Liver (tissue), 9 donors: ENCODE data around the gene HPS1. TPM values are rescaled to one million over a fixed set of nuclear protein-coding genes. Genes with fewer than 3 reads are reported as not detected.

Experiments
- DNase-seq: peaks from one replicate; pipeline ENCODE4 v3.0.0-alpha.2; 2017; ENCODE audit warnings: low spot score
- H3K27ac ChIP-seq, 2 donors: one replicate each; pipeline ENCODE4 v1.7.0; 2013; ENCODE audit warnings: inconsistent platforms in 2 of 2, low read length in 2 of 2, control low read depth in 1 of 2, low read depth in 1 of 2, mild to moderate bottlenecking in 1 of 2
- H3K27me3 ChIP-seq, 4 donors: one replicate each; pipeline versions ENCODE4 v1.6.1 to v1.7.0; 2013; ENCODE audit warnings: low read length in 3 of 4, inconsistent platforms in 1 of 4, mild to moderate bottlenecking in 1 of 4, moderate library complexity in 1 of 4; ENCODE audit not compliant: control insufficient read depth in 4 of 4, insufficient read depth in 4 of 4
- H3K36me3 ChIP-seq, 4 donors: one replicate each; pipeline versions ENCODE4 v1.6.1 to v1.7.0; 2013; ENCODE audit warnings: low read length in 3 of 4, mild to moderate bottlenecking in 3 of 4, low read depth in 1 of 4, moderate library complexity in 1 of 4; ENCODE audit not compliant: control insufficient read depth in 4 of 4, insufficient read depth in 3 of 4
- H3K4me1 ChIP-seq, 4 donors: one replicate each; pipeline versions ENCODE4 v1.6.1 to v1.7.0; 2013; ENCODE audit warnings: low read length in 3 of 4, mild to moderate bottlenecking in 3 of 4, moderate library complexity in 1 of 4; ENCODE audit not compliant: control insufficient read depth in 4 of 4, insufficient read depth in 4 of 4
- H3K4me3 ChIP-seq, 3 donors: one replicate each; pipeline versions ENCODE4 v1.6.1 to v1.7.0; 2013; ENCODE audit warnings: low read length in 3 of 3, control low read depth in 1 of 3, low read depth in 1 of 3, mild to moderate bottlenecking in 1 of 3
- H3K9ac ChIP-seq, 2 donors: one replicate each; pipeline ENCODE4 v1.7.0; 2013; ENCODE audit warnings: low read length in 2 of 2, mild to moderate bottlenecking in 2 of 2, moderate library complexity in 2 of 2, control low read depth in 1 of 2, low read depth in 1 of 2
- H3K9me3 ChIP-seq, 4 donors: one replicate each; pipeline versions ENCODE4 v1.6.1 to v1.7.0; 2013; ENCODE audit warnings: low read length in 3 of 4; ENCODE audit not compliant: control insufficient read depth in 4 of 4
- ATF3 ChIP-seq: IDR thresholded peaks from 2 replicates; pipeline ENCODE4 v1.6.1; 2016; ENCODE audit warnings: antibody characterized with exemption
- CTCF ChIP-seq: fragments of 150-350 bp; IDR thresholded peaks from 2 replicates; pipeline ENCODE4 v1.5.1; 2017; ENCODE audit warnings: improper control_type of control experiment, low read depth, low read length; ENCODE audit not compliant: missing input control
- EGR1 ChIP-seq, 2 donors: IDR thresholded peaks; 2 replicates each; pipeline ENCODE4 v1.6.1; 2016 to 2018; ENCODE audit warnings: antibody characterized with exemption in 2 of 2, low read depth in 2 of 2
- FOXA1 ChIP-seq: IDR thresholded peaks from 2 replicates; pipeline ENCODE4 v1.6.1; 2016; ENCODE audit warnings: antibody characterized with exemption
- FOXA2 ChIP-seq: IDR thresholded peaks from 2 replicates; pipeline ENCODE4 v1.6.1; 2016; ENCODE audit warnings: antibody characterized with exemption
- GABPA ChIP-seq, 2 donors: IDR thresholded peaks in 1 of 2; conservative IDR thresholded peaks in 1 of 2; 2 replicates each; pipeline ENCODE4 v1.6.1; 2016; ENCODE audit warnings: antibody characterized with exemption in 2 of 2, mild to moderate bottlenecking in 1 of 2, moderate library complexity in 1 of 2
- HNF4A ChIP-seq, 2 donors: conservative IDR thresholded peaks; 2 replicates each; pipeline ENCODE4 v1.6.1; 2016; ENCODE audit warnings: antibody characterized with exemption in 2 of 2, mild to moderate bottlenecking in 2 of 2
- HNF4G ChIP-seq: IDR thresholded peaks from 2 replicates; pipeline ENCODE4 v1.6.1; 2016; ENCODE audit warnings: antibody characterized with exemption
- JUND ChIP-seq, 2 donors: IDR thresholded peaks; 2 replicates each; pipeline ENCODE4 v1.6.1; 2016; ENCODE audit warnings: antibody characterized with exemption in 2 of 2
- MAX ChIP-seq: IDR thresholded peaks from 2 replicates; pipeline ENCODE4 v1.6.1; 2016; ENCODE audit warnings: antibody characterized with exemption
- NR2F2 ChIP-seq: IDR thresholded peaks from 2 replicates; pipeline ENCODE4 v1.6.1; 2016; ENCODE audit warnings: antibody characterized with exemption
- RAD21 ChIP-seq, 2 donors: IDR thresholded peaks; 2 replicates each; pipeline ENCODE4 v1.6.1; 2016; ENCODE audit warnings: antibody characterized with exemption in 2 of 2, mild to moderate bottlenecking in 2 of 2
- RXRA ChIP-seq, 2 donors: IDR thresholded peaks; 2 replicates each; pipeline ENCODE4 v1.6.1; 2017 to 2018; ENCODE audit warnings: antibody characterized with exemption in 2 of 2, mild to moderate bottlenecking in 1 of 2
- SP1 ChIP-seq: IDR thresholded peaks from 2 replicates; pipeline ENCODE4 v1.6.1; 2018; ENCODE audit warnings: antibody characterized with exemption, mild to moderate bottlenecking
- TAF1 ChIP-seq: conservative IDR thresholded peaks from 2 replicates; pipeline ENCODE4 v1.6.1; 2016; ENCODE audit warnings: antibody characterized with exemption, mild to moderate bottlenecking
- YY1 ChIP-seq: IDR thresholded peaks from 2 replicates; pipeline ENCODE4 v1.6.1; 2016; ENCODE audit warnings: antibody characterized with exemption, mild to moderate bottlenecking
- ZBTB33 ChIP-seq: IDR thresholded peaks from 2 replicates; pipeline ENCODE4 v1.6.1; 2016; ENCODE audit warnings: antibody characterized with exemption
- WGBS: extraction: QIAGEN DNeasy Blood & Tissue Kit; methylation state at CpG from one replicate; pipeline ENCODE4 v1.1.7; 2013; 5-methylcytosine and 5-hydroxymethylcytosine counted together
- polyA plus RNA-seq, 2 donors: library from polyadenylated mRNA; stranded (reverse) in 1 of 2; unstranded in 1 of 2; fragments of 200-250 nt in 1 of 2; fragments of >200 nt in 1 of 2; fragmentation: Nextera tagmentation in 1 of 2; extraction: Ambion mirVana in 1 of 2; gene quantifications; one replicate each; pipeline versions ENCODE4 v1.2.1 to v1.2.3, GENCODE V29; 2013 to 2015
- total RNA-seq, 2 donors: library from RNA; depleted of rRNA; stranded (reverse); fragments of >200 nt; gene quantifications; one replicate each; pipeline ENCODE4 v1.2.3, GENCODE V29; 2014
- donor health status: healthy.
- donor health status: healthy.
- donor health status: healthy.
- donor health status: healthy.
- donor health status: healthy.

The HPS1 gene
- total and polyA plus RNA-seq, 4 donors = 19.9 to 56.7 (median 29.8) TPM

- H3K4me1 ChIP-seq = no peaks in the 10 kb centered on the region
- no peak for TF ChIP-seq JUND (IDR thresholded peaks at IDR 0.05)
- H3K9ac ChIP-seq = no peak overlapping the region
- H3K36me3 ChIP-seq = peaks cover 0 to 2% (median 0%) of the 10 kb centered on the region in 4 donors
- H3K9me3 ChIP-seq = peaks cover 0 to 2% (median 0%) of the 10 kb centered on the region in 4 donors
- no peak overlapping the region for H3K4me3 ChIP-seq
- no peak overlapping the region for H3K27ac ChIP-seq
- H3K27me3 ChIP-seq = no peaks in the 10 kb centered on the region
- no peak for DNase-seq
- WGBS = 94% methylated on average over 2 of the region's 2 CpGs
Observed at GRCh38 chr10:98377001-98377400, 69.7 kb downstream of the HPS1 start.

GRCh38 chr10:98376485-98376884 lies 70.2 kb downstream of the HPS1 start:
- Histone ChIP-seq H3K4me3 (no peak overlapping the region), H3K36me3 (peaks cover 0 to 2% (median 0%) of the 10 kb centered on the region in 4 donors), H3K9ac (no peak overlapping the region), H3K27me3 (no peaks in the 10 kb centered on the region), H3K9me3 (peaks cover 0 to 2% (median 0%) of the 10 kb centered on the region in 4 donors), H3K4me1 (no peaks in the 10 kb centered on the region), H3K27ac (no peak overlapping the region)
- WGBS = 81% methylated on average over 1 of the region's 1 CpG
- TF ChIP-seq MAX (no peak), YY1 (no peak), CTCF (no peak), SP1 (no peak), RAD21 (IDR thresholded peaks at IDR 0.05) (no peak), ZBTB33 (no peak), GABPA (IDR thresholded peaks at IDR 0.05 in 1 of 2, conservative IDR thresholded peaks at IDR 0.05 in 1 of 2) (no peak), FOXA1 (no peak), EGR1 (IDR thresholded peaks at IDR 0.05; ENCODE audit: low read depth in 2 of 2) (no peak), HNF4A (conservative IDR thresholded peaks at IDR 0.05) (no peak), FOXA2 (no peak), RXRA (IDR thresholded peaks at IDR 0.05) (no peak), JUND (IDR thresholded peaks at IDR 0.05) (no peak), ATF3 (no peak), TAF1 (no peak), HNF4G (no peak), NR2F2 (no peak)
- no peak for DNase-seq
